ENCODE results near the gene SYNGR2.
"Not testable (repeated sequence)": the region's sequence is repeated elsewhere in the genome, so short reads cannot be mapped to it uniquely, and the experiment has no call there.

Gene SYNGR2

GRCh38 chr17:78164748-78165607, 3.4 kb upstream of the SYNGR2 start:
- DNase-seq (ENCODE audit: extremely low read depth, low read depth): no peak
- TF ChIP-seq, protein P1, sequence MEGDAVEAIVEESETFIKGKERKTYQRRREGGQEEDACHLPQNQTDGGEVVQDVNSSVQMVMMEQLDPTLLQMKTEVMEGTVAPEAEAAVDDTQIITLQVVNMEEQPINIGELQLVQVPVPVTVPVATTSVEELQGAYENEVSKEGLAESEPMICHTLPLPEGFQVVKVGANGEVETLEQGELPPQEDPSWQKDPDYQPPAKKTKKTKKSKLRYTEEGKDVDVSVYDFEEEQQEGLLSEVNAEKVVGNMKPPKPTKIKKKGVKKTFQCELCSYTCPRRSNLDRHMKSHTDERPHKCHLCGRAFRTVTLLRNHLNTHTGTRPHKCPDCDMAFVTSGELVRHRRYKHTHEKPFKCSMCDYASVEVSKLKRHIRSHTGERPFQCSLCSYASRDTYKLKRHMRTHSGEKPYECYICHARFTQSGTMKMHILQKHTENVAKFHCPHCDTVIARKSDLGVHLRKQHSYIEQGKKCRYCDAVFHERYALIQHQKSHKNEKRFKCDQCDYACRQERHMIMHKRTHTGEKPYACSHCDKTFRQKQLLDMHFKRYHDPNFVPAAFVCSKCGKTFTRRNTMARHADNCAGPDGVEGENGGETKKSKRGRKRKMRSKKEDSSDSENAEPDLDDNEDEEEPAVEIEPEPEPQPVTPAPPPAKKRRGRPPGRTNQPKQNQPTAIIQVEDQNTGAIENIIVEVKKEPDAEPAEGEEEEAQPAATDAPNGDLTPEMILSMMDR (IDR thresholded peaks at IDR 0.05; ENCODE audit: low read depth, low read length): no peak

GRCh38 chr17:78166416-78166815, 2.0 kb upstream of the SYNGR2 start:
- no peak for DNase-seq (ENCODE audit: extremely low read depth, low read depth)
- TF ChIP-seq, protein P1 (IDR thresholded peaks at IDR 0.05; ENCODE audit: low read depth, low read length): no peak

DNA sequence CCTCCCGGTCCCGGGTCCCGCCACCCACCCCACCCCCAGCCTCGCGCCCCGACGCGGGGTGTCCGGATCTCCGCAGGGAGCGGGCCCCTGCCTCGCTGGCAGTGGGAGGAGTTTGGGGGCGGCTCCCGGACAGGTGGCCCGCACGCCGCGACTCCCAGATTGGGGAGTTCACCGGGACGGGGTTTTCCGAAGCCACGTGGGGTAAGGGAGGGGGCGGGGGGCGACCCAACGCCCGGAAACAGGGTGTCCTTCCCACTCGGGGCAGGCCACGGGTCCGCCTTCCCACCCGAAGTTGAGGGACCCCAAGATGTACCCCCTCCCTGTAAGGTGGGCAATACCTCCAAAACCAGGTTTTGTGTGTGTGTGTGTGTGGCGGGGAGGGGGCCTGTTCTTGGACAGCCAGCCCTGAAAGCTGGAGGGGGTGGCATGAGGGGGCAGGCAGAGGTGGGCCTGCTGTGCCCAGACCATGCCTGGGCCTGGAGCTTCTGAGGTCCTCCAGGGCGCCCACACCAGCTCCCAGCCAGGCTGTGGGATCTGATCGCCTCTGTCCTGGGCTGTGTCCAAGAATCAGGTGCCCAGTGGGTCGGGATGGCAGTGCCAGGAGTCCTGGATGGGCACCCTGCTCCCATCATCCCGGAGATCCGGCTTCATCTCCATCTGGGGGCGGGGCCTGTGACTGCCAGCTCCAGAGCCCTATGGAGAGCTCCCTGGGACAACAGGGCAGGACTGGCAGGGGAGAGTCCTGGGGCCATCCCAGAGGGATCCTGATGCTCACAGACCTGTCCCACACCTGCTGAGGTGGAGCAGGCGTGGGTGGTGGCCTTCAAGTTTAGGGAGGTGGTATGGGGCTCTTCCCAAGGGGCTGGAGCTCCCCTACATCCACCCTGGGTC, 767 bp downstream of the SYNGR2 start:
- no peak for DNase-seq (ENCODE audit: extremely low read depth, low read depth)

GRCh38 chr17:78170692-78171590, 2.6 kb downstream of the SYNGR2 start:
- TF ChIP-seq, protein P1 (IDR thresholded peaks at IDR 0.05; ENCODE audit: low read depth, low read length): no peak
- DNase-seq (ENCODE audit: extremely low read depth, low read depth): no peak

More for the DNA sequence above, 767 bp downstream of the SYNGR2 start:
- TF ChIP-seq, protein P1 (IDR thresholded peaks at IDR 0.05; ENCODE audit: low read depth, low read length): no peak

GRCh38 chr17:78171591-78172248, 3.3 kb downstream of the SYNGR2 start:
- not testable (repeated sequence) for DNase-seq (ENCODE audit: extremely low read depth, low read depth)

- TF ChIP-seq, protein P1 (IDR thresholded peaks at IDR 0.05; ENCODE audit: low read depth, low read length): no peak
- DNase-seq (ENCODE audit: extremely low read depth, low read depth): no peak
Measured at GRCh38 chr17:78172249-78173051, 4.1 kb downstream of the SYNGR2 start.
